ENCODE results near the gene UNC5C. TPM values are rescaled to one million over a fixed set of nuclear protein-coding genes. Genes with fewer than 3 reads are reported as not detected.

UNC5C gene
- total and polyA plus RNA-seq, 8 donors = 0.13 to 14.3 (median 2.0) TPM

- Histone ChIP-seq H3K9me3 (no peaks in the 10 kb centered on the region), H3K27ac (no peak overlapping the region), H3K27me3 (no peaks in the 10 kb centered on the region), H3K4me1 (peaks cover 0 to 37% (median 0%) of the 10 kb centered on the region in 4 donors), H3K36me3 (no peaks in the 10 kb centered on the region), H3K4me3 (no peak overlapping the region)
- no peak for TF ChIP-seq EP300 (IDR thresholded peaks at IDR 0.05)
- TF ChIP-seq POLR2A (IDR thresholded peaks at IDR 0.05) = no peak
- TF ChIP-seq POLR2AphosphoS5 (IDR thresholded peaks at IDR 0.05) = no peak
- no peak for TF ChIP-seq CTCF (IDR thresholded peaks at IDR 0.05)
- 41 to 54% (median 47%) methylated on average over 7 of the region's 7 CpGs for WGBS, 5 donors
- DNase-seq = peak in 1 of 2 donors; percentile 58
- intact Hi-C loops (cut with DNase I; ENCODE audit: low total_unique reads) = no loop called here
Observed at GRCh38 chr4:95362906-95363558, 185.7 kb downstream of the UNC5C start.

GRCh38 chr4:95362066-95362465, 186.7 kb downstream of the UNC5C start:
- no peak for TF ChIP-seq CTCF (IDR thresholded peaks at IDR 0.05)
- no peak for TF ChIP-seq EP300 (IDR thresholded peaks at IDR 0.05)
- TF ChIP-seq POLR2A (IDR thresholded peaks at IDR 0.05) = no peak
- no peak for TF ChIP-seq POLR2AphosphoS5 (IDR thresholded peaks at IDR 0.05)
- no peaks in the 10 kb centered on the region for H3K27me3 ChIP-seq
- intact Hi-C loops (cut with DNase I; ENCODE audit: low total_unique reads) = no loop called here
- WGBS, 5 donors = 91 to 94% (median 92%) methylated on average over 7 of the region's 7 CpGs
- H3K36me3 ChIP-seq = no peaks in the 10 kb centered on the region
- H3K4me3 ChIP-seq = no peak overlapping the region
- H3K9me3 ChIP-seq = no peaks in the 10 kb centered on the region
- H3K4me1 ChIP-seq = peaks cover 0 to 37% (median 0%) of the 10 kb centered on the region in 4 donors
- H3K27ac ChIP-seq = no peak overlapping the region
- no peak for DNase-seq

GRCh38 chr4:95361696-95361965, 187.1 kb downstream of the UNC5C start:
- no peaks in the 10 kb centered on the region for H3K36me3 ChIP-seq
- H3K4me3 ChIP-seq = no peak overlapping the region
- TF ChIP-seq POLR2AphosphoS5 (IDR thresholded peaks at IDR 0.05) (no peak), CTCF (IDR thresholded peaks at IDR 0.05) (no peak)
- DNase-seq = no peak
- no peaks in the 10 kb centered on the region for H3K27me3 ChIP-seq
- 83 to 90% (median 88%) methylated on average over 3 of the region's 3 CpGs for WGBS, 5 donors
- intact Hi-C loops (cut with DNase I; ENCODE audit: low total_unique reads) = no loop called here
- peaks cover 0 to 37% (median 0%) of the 10 kb centered on the region in 4 donors for H3K4me1 ChIP-seq
- no peaks in the 10 kb centered on the region for H3K9me3 ChIP-seq
- no peak overlapping the region for H3K27ac ChIP-seq

GRCh38 chr4:95360906-95361695, 187.7 kb downstream of the UNC5C start:
- 75 to 84% (median 82%) methylated on average over 7 of the region's 7 CpGs for WGBS, 5 donors
- H3K36me3 ChIP-seq = no peaks in the 10 kb centered on the region
- peaks cover 0 to 37% (median 0%) of the 10 kb centered on the region in 4 donors for H3K4me1 ChIP-seq
- no peaks in the 10 kb centered on the region for H3K9me3 ChIP-seq
- no peak for TF ChIP-seq CTCF (IDR thresholded peaks at IDR 0.05)
- TF ChIP-seq EP300 (IDR thresholded peaks at IDR 0.05) = no peak
- no peak for TF ChIP-seq POLR2AphosphoS5 (IDR thresholded peaks at IDR 0.05)
- TF ChIP-seq POLR2A (IDR thresholded peaks at IDR 0.05) = no peak
- no peak for DNase-seq
- no peak overlapping the region for H3K4me3 ChIP-seq
- H3K27ac ChIP-seq = no peak overlapping the region
- intact Hi-C loops (cut with DNase I; ENCODE audit: low total_unique reads) = no loop called here
- no peaks in the 10 kb centered on the region for H3K27me3 ChIP-seq
